ENCODE data around the gene SPRR5. TPM values are rescaled to one million over a fixed set of nuclear protein-coding genes. Genes with fewer than 3 reads are reported as not detected.

Gene SPRR5
- total RNA-seq, 4 donors from 2014 or later, result 1.3 to 2.2 TPM; not detected in 2

DNA sequence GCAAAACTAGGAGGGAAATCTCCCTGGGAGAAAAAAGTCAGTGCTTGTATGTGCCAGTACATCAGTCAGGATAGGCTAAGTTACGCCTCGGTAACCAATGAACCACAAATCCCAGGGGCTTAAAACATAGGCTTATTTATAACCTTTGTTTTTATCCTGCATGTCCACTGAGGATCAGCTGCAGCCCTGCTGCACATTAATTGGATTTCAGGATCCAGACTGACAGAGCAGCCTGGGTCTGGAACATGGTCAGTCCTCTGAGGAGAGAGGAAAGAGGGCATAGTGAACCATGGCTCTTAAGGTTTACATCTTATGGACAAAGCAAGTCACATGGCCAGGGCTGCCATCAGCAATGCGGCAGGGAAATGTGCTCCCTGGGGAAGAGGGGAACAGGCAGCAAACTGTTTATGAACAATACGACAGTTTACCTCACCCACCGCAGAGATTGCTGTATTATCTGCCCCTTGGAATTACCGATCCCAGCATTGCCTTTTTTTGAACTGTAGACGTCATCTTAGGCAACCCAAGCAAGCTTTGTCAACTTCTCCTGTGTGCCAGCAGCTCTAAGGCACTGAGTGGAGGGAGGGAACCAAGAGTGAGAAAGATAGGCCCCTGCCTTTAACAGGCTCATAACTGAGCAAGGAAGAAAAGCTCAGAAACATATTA, 14.4 kb downstream of the SPRR5 start:
- no peak for TF ChIP-seq POLR2A (IDR thresholded peaks at IDR 0.05)
- no peak for TF ChIP-seq CTCF (IDR thresholded peaks at IDR 0.05)
- Histone ChIP-seq H3K27me3 (no peaks in the 10 kb centered on the region), H3K4me3 (no peak overlapping the region), H3K36me3 (no peaks in the 10 kb centered on the region), H3K9me3 (no peaks in the 10 kb centered on the region), H3K27ac (no peak overlapping the region), H3K4me1 (no peaks in the 10 kb centered on the region)
- DNase-seq, result no peak
- intact Hi-C loops (cut with DNase I), result no loop called here
- 81 to 85% methylated on average over 7 of the region's 7 CpGs for WGBS, 2 donors

GRCh38 chr1:152962876-152963415, 15.9 kb downstream of the SPRR5 start:
- Histone ChIP-seq H3K9me3 (no peaks in the 10 kb centered on the region), H3K27me3 (no peaks in the 10 kb centered on the region), H3K4me3 (no peak overlapping the region), H3K36me3 (no peaks in the 10 kb centered on the region), H3K27ac (no peak overlapping the region), H3K4me1 (peaks cover 0 to 14% (median 6%) of the 10 kb centered on the region in 3 donors)
- intact Hi-C loops (cut with DNase I), result no loop called here
- WGBS, 2 donors, result 93% methylated on average over 2 of the region's 2 CpGs; no CpG with 5 or more reads in 1 of the 2 donors
- DNase-seq, result no peak
- TF ChIP-seq POLR2A (IDR thresholded peaks at IDR 0.05), result no peak
- TF ChIP-seq CTCF (IDR thresholded peaks at IDR 0.05), result no peak

DNA sequence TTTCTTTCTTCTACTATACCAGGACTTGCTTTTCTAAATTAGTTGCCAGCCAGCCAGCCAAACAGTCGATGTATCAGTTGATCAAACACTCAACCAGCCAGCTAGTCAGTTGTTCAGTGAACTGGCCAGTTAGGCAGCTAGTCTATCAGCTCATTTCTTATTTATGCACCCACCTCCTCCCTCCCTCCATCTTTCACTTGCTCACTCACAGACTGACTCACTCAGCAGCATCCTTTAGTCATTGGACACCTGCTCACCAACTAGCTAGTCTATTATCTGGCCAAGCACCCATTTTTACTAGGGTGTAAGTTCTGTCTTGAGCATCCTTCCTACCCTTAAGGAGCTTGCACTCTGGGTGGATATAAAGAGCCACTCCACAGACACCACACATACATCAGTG, 17.5 kb downstream of the SPRR5 start:
- no peak for DNase-seq
- no peaks in the 10 kb centered on the region for H3K27me3 ChIP-seq
- TF ChIP-seq POLR2A (IDR thresholded peaks at IDR 0.05), result no peak
- TF ChIP-seq CTCF (IDR thresholded peaks at IDR 0.05), result no peak
- no peak overlapping the region for H3K27ac ChIP-seq
- no peaks in the 10 kb centered on the region for H3K36me3 ChIP-seq
- no peak overlapping the region for H3K4me3 ChIP-seq
- H3K9me3 ChIP-seq, result no peaks in the 10 kb centered on the region
- peaks cover 0 to 30% (median 6%) of the 10 kb centered on the region in 3 donors for H3K4me1 ChIP-seq
- intact Hi-C loops (cut with DNase I), result no loop called here
- WGBS, 2 donors, result 39 to 42% methylated on average over 1 of the region's 1 CpG

GRCh38 chr1:152965853-152966252, 18.8 kb downstream of the SPRR5 start:
- Histone ChIP-seq H3K4me3 (no peak overlapping the region), H3K27ac (no peak overlapping the region), H3K27me3 (no peaks in the 10 kb centered on the region), H3K36me3 (no peaks in the 10 kb centered on the region), H3K4me1 (peaks cover 0 to 34% (median 6%) of the 10 kb centered on the region in 3 donors), H3K9me3 (no peaks in the 10 kb centered on the region)
- TF ChIP-seq CTCF (IDR thresholded peaks at IDR 0.05) (no peak), POLR2A (IDR thresholded peaks at IDR 0.05) (no peak)
- DNase-seq, result no peak
- intact Hi-C loops (cut with DNase I), result no loop called here
- 78 to 81% methylated on average over 4 of the region's 4 CpGs for WGBS, 2 donors

DNA sequence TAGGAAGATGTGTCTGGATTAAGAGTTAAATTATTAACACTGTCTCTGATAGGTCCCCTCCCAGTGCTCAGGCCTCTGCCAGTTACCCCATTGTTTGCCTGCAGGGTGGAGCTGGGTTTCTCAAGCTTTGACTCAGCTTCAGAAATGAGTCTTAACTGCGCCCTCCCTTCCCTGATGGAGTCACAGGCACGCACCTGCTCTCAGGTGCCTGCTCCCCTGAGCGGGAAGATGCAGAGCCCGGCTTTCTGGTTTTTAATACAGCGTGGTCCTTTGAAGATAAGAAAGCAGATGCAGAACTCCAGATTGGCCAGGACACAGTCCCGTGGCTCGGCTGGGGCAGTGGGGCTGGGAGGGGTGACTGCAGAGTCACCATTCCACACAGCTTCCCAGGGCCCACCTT, 20.2 kb downstream of the SPRR5 start:
- WGBS, 2 donors, result 5% methylated on average over 6 of the region's 7 CpGs; no CpG with 5 or more reads in 1 of the 2 donors
- intact Hi-C loops (cut with DNase I), result no loop called here
- peak in 1 of 6 experiments; percentile 9 for TF ChIP-seq CTCF (IDR thresholded peaks at IDR 0.05)
- TF ChIP-seq POLR2A (IDR thresholded peaks at IDR 0.05), result no peak

More for the DNA sequence above, 20.2 kb downstream of the SPRR5 start:
- Histone ChIP-seq H3K27me3 (no peaks in the 10 kb centered on the region), H3K4me3 (no peak overlapping the region), H3K4me1 (peaks cover 0 to 41% (median 11%) of the 10 kb centered on the region in 3 donors), H3K9me3 (no peaks in the 10 kb centered on the region), H3K36me3 (no peaks in the 10 kb centered on the region), H3K27ac (peak overlapping the region; percentile 64 to 87 (median 76))
- no peak for DNase-seq

All from esophagus squamous epithelium (tissue), 5 donors.